Smooth muscle cell (in vitro differentiated cells): ENCODE results near the gene KCNS3. TPM values are rescaled to one million over a fixed set of nuclear protein-coding genes. Genes with fewer than 3 reads are reported as not detected.
A peak's percentile ranks its signal among the peaks of the same experiment; 100 is the strongest.

Experiments used
- DNase-seq: peaks from one replicate; lab custom pipeline; 2025; ENCODE audit not compliant: unreplicated experiment; lab: John Stamatoyannopoulos, UW
- H2AFZ ChIP-seq: fragments of 200-600 bp; sonication (generic); 2 replicates; pipeline ENCODE4 v1.6.0; 2016; ENCODE audit warnings: antibody characterized with exemption, low read depth, mild to moderate bottlenecking
- H3F3A ChIP-seq: fragments of 200-600 bp; sonication (generic); 2 replicates; pipeline ENCODE4 v1.6.0; 2017; ENCODE audit warnings: antibody characterized with exemption, low read depth
- H3K27ac ChIP-seq: fragments of 200-600 bp; sonication (generic); 2 replicates; pipeline ENCODE4 v1.5.1; 2016; ENCODE audit warnings: low read depth, mild to moderate bottlenecking
- H3K27me3 ChIP-seq: fragments of 200-600 bp; sonication (generic); 2 replicates; pipeline ENCODE4 v1.6.1; 2016; ENCODE audit warnings: low read depth, mild to moderate bottlenecking
- H3K36me3 ChIP-seq: fragments of 200-600 bp; sonication (generic); 2 replicates; pipeline ENCODE4 v1.5.1; 2016; ENCODE audit warnings: low read depth
- H3K4me1 ChIP-seq: fragments of 200-600 bp; sonication (generic); 2 replicates; pipeline ENCODE4 v1.5.1; 2016; ENCODE audit warnings: low read depth
- H3K4me2 ChIP-seq: fragments of 200-600 bp; sonication (generic); 2 replicates; pipeline ENCODE4 v1.6.0; 2016; ENCODE audit warnings: mild to moderate bottlenecking
- H3K4me3 ChIP-seq: fragments of 200-600 bp; sonication (generic); 2 replicates; pipeline ENCODE4 v1.5.1; 2016; ENCODE audit warnings: mild to moderate bottlenecking
- H3K79me2 ChIP-seq: fragments of 200-600 bp; sonication (generic); 2 replicates; pipeline ENCODE4 v1.6.0; 2016; ENCODE audit warnings: low read depth, mild to moderate bottlenecking
- H3K9ac ChIP-seq: fragments of 200-600 bp; sonication (generic); 2 replicates; pipeline ENCODE4 v1.6.0; 2016; ENCODE audit warnings: low read depth
- H3K9me3 ChIP-seq: fragments of 200-600 bp; sonication (generic); replicated peaks from 2 replicates; pipeline ENCODE4 v1.5.1; 2016; ENCODE audit warnings: low read depth
- H4K20me1 ChIP-seq: fragments of 200-600 bp; sonication (generic); 2 replicates; pipeline ENCODE4 v1.6.0; 2016; ENCODE audit warnings: low read depth
- CTCF ChIP-seq: fragments of 200-600 bp; sonication (generic); IDR thresholded peaks from 2 replicates; pipeline ENCODE4 v1.5.1; 2017; ENCODE audit warnings: borderline replicate concordance, mild to moderate bottlenecking, antibody characterized with exemption; ENCODE audit not compliant: insufficient read depth, poor library complexity, severe bottlenecking
- WGBS: methylation state at CpG from one replicate; pipeline ENCODE4 v1.1.7; 2016; ENCODE audit warnings: low lambda C conversion rate; 5-methylcytosine and 5-hydroxymethylcytosine counted together
- polyA plus RNA-seq: library from polyadenylated mRNA; unstranded; fragments of >200 nt; fragmentation: Nextera tagmentation; extraction: Ambion mirVana; gene quantifications from 2 replicates; pipeline ENCODE4 v1.2.1, GENCODE V29; 2016
- total RNA-seq: library from RNA; depleted of rRNA; stranded (reverse); fragments of >200 nt; gene quantifications from 2 replicates; pipeline ENCODE4 v1.2.3, GENCODE V29; 2014

The KCNS3 gene
- total and polyA plus RNA-seq, 2 experiments from 2014 or later: 31.0 to 48.2 TPM

- Histone ChIP-seq H3K4me2 (no peak overlapping the region), H3K9me3 (no peaks in the 10 kb centered on the region), H3K27ac (no peak overlapping the region), H3K79me2 (peaks cover 8% of the 10 kb centered on the region), H3K36me3 (no peaks in the 10 kb centered on the region), H3F3A (no peaks in the 10 kb centered on the region), H2AFZ (no peak overlapping the region), H3K9ac (no peak overlapping the region), H3K27me3 (no peaks in the 10 kb centered on the region), H3K4me3 (no peak overlapping the region), H3K4me1 (no peaks in the 10 kb centered on the region), H4K20me1 (no peaks in the 10 kb centered on the region)
- no peak for DNase-seq
- no peak for TF ChIP-seq CTCF
- WGBS: 48% methylated on average over 5 of the region's 5 CpGs
These were observed 22.8 kb downstream of the KCNS3 start for GRCh38 chr2:17901246-17901645.

GRCh38 chr2:17910980-17911379 is 32.5 kb downstream of the KCNS3 start:
- Histone ChIP-seq H3K27ac (no peak overlapping the region), H3K9ac (no peak overlapping the region), H3K9me3 (no peaks in the 10 kb centered on the region), H4K20me1 (peaks cover 19% of the 10 kb centered on the region), H3K4me2 (no peak overlapping the region), H3K27me3 (no peaks in the 10 kb centered on the region), H3F3A (peaks cover 3% of the 10 kb centered on the region), H2AFZ (no peak overlapping the region), H3K4me3 (no peak overlapping the region), H3K4me1 (peaks cover 3% of the 10 kb centered on the region), H3K79me2 (peaks cover 7% of the 10 kb centered on the region), H3K36me3 (no peaks in the 10 kb centered on the region)
- 90% methylated on average over 5 of the region's 5 CpGs for WGBS
- TF ChIP-seq CTCF: no peak
- no peak for DNase-seq

- 47% methylated on average over 5 of the region's 5 CpGs for WGBS
- Histone ChIP-seq H3K27ac (no peak overlapping the region), H3K79me2 (peaks cover 7% of the 10 kb centered on the region), H4K20me1 (peaks cover 19% of the 10 kb centered on the region), H3K36me3 (no peaks in the 10 kb centered on the region), H3K9me3 (no peaks in the 10 kb centered on the region), H2AFZ (no peak overlapping the region), H3K27me3 (no peaks in the 10 kb centered on the region), H3F3A (peaks cover 3% of the 10 kb centered on the region), H3K4me2 (peak overlapping the region; percentile 75), H3K4me1 (peaks cover 8% of the 10 kb centered on the region), H3K9ac (no peak overlapping the region), H3K4me3 (no peak overlapping the region)
- no peak for TF ChIP-seq CTCF
- no peak for DNase-seq
These were observed 33.2 kb downstream of the KCNS3 start for GRCh38 chr2:17911491-17912260.

- H3K9me3 ChIP-seq: no peaks in the 10 kb centered on the region
- TF ChIP-seq CTCF: no peak
- no peaks in the 10 kb centered on the region for H3K36me3 ChIP-seq
- H3K4me1 ChIP-seq: peaks cover 13% of the 10 kb centered on the region
- H4K20me1 ChIP-seq: peaks cover 24% of the 10 kb centered on the region
- no peak overlapping the region for H3K9ac ChIP-seq
- 71% methylated on average over 5 of the region's 5 CpGs for WGBS
- H3K79me2 ChIP-seq: peaks cover 7% of the 10 kb centered on the region
- H3K4me3 ChIP-seq: no peak overlapping the region
- H3K4me2 ChIP-seq: peak overlapping the region; percentile 75
- no peak overlapping the region for H2AFZ ChIP-seq
- H3F3A ChIP-seq: peaks cover 3% of the 10 kb centered on the region
- no peak for DNase-seq
- no peaks in the 10 kb centered on the region for H3K27me3 ChIP-seq
- no peak overlapping the region for H3K27ac ChIP-seq
These were observed 33.8 kb downstream of the KCNS3 start for GRCh38 chr2:17912266-17912691.
